22Rv1 (cell line): ENCODE data around the gene TCERG1L.

ENCODE experiments used
- ZFX ChIP-seq: fragments of 450-650 bp; IDR thresholded peaks from 2 replicates; pipeline ENCODE4 v1.6.1; 2017; ENCODE audit warnings: antibody characterized with exemption, borderline replicate concordance
- TF ChIP-seq, protein P1 (sequence below): fragments of 450-650 bp; IDR thresholded peaks from 2 replicates; pipeline ENCODE4 v1.5.1; 2017; ENCODE audit warnings: mild to moderate bottlenecking

DNA sequence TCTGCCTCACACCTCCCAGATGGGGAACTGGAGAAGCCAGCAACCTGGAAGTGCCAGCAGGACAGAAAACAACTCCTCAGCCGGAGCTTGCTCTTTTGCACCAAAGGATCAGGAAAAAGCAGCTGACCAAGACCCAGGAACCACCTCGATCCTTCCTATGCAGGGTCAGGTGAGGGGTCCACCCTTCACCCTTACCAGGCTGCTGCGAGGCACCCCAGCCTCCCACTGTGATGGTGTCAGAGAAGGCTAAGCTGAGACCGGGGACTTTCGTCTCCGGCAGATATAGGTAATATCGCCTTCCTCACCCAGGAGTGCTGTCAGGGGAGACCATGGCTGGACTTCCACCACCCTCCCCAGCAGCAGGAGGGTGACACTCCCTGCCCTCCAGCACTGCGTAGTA, 254.7 kb downstream of the TCERG1L start:
- TF ChIP-seq, protein P1, sequence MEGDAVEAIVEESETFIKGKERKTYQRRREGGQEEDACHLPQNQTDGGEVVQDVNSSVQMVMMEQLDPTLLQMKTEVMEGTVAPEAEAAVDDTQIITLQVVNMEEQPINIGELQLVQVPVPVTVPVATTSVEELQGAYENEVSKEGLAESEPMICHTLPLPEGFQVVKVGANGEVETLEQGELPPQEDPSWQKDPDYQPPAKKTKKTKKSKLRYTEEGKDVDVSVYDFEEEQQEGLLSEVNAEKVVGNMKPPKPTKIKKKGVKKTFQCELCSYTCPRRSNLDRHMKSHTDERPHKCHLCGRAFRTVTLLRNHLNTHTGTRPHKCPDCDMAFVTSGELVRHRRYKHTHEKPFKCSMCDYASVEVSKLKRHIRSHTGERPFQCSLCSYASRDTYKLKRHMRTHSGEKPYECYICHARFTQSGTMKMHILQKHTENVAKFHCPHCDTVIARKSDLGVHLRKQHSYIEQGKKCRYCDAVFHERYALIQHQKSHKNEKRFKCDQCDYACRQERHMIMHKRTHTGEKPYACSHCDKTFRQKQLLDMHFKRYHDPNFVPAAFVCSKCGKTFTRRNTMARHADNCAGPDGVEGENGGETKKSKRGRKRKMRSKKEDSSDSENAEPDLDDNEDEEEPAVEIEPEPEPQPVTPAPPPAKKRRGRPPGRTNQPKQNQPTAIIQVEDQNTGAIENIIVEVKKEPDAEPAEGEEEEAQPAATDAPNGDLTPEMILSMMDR, result no peak
- no peak for TF ChIP-seq ZFX
